Left hindlimb (tissue), 1 donor: ENCODE measurements around the gene FGD2.
A peak's percentile ranks its signal among the peaks of the same experiment; 100 is the strongest.

Experiments used
- DNase-seq: peaks from one replicate; pipeline ENCODE4 v3.0.0-alpha.2; 2018

FGD2 gene

DNA sequence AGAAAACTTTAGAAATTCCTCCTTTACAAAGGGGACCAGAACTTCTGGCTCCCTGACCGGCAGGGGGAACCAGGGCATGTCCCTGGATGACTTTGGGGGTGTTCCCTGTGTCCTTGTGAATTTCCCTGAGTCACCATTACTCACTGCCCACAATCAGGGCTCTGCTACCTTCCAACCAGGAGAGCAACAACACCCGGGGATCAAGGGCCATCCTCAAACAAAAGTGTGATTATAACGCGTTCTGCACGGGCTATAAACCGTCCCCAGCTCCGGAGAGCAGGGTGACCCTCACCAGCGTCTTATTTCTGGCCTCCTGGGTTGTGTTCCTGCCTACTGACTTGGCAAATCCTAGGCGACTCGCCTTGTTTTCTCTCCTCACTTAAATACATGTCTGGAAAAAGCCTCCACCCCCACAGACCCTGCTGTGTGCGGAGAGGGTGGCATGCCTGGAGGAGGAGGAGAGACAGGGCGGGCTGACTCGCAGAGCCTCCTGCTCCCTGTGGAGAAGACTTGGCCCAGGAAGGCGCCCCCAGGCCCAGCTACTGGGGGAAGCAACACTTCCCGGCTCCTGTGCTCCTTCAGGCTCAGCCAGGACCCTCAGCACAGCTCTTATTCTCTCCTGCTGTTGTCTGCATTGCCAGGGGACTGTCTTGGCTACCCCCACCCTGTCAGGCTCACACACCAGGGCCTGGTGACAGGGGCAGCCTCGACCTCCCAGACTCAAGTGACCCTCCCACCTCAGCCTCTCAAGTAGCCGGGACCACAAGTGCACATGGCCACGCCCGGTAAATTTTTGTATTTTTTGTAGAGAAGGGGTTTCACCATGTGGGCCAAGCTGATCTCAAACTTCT is 54.1 kb downstream of the FGD2 start:
- peak; percentile 74 for DNase-seq

- DNase-seq, result no peak
These were observed 54.7 kb downstream of the FGD2 start for GRCh38 chr6:37060195-37060559.

- no peak for DNase-seq
These were observed 55.8 kb downstream of the FGD2 start for GRCh38 chr6:37061157-37061804.

GRCh38 chr6:37062424-37062823 is 57.0 kb downstream of the FGD2 start:
- no peak for DNase-seq

DNA sequence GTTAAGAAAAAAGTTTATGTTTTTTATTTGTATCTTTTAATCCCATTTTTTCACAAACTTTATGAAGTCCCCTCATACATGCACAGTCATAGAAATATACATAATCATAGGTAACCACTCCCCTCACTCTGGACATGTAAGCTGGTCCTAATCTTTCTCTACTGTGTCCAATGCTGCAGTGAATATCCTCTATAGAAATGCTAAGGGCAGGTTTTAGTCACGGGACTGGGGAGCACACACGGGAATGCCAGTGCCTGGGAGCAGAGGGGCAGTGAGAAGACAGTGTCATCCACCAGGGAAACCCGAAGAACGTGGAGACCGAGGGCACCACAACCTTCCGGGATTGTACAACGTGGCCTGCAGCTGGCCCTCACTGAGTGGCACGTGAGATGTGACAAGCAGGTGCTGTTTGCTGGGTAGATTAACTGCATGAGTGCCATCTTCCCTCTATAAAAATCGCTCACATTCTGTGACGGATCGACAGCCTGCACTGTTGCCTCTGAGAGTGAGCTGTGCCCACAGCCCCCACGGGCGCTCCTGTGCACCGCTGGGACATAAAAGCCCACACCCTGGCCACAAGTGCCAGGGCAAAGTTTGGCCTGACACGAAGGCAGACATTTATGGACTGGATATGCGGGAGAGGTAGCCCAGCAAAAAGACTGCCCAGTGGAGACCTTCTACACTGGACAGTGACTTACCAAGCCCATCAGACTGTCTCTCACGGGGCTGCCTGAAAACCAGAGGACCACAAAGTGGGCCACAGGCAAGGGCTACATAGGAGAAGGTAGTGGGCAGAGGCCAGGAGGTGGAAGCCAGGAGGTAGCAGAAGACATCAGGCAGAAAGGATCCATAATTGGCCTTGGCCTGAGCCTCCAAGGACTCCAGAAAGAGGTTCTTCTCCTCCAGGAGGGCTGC is 63.2 kb downstream of the FGD2 start:
- no peak for DNase-seq

GRCh38 chr6:37069639-37070038 is 64.2 kb downstream of the FGD2 start:
- DNase-seq, result no peak

DNA sequence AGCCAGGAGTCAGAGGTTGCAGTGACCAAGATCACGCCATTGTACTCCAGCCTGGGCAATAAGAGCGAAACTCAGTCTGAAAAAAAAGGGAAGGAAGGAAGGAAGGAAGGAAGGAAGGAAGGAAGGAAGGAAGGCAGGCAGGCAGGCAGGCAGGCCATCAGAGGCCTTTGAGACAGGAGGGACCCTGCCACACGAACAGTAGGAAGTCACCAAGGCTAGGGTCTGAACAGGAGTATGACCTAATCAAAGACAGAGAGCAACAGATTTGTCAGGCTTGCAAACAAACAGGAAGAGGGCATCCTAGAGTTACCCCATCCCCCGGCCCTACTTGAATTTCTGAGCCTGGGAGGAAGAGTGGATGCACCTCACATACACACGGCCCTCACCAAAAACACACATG is 67.1 kb downstream of the FGD2 start:
- no peak for DNase-seq

GRCh38 chr6:37074053-37074827 is 68.8 kb downstream of the FGD2 start:
- no peak for DNase-seq

DNA sequence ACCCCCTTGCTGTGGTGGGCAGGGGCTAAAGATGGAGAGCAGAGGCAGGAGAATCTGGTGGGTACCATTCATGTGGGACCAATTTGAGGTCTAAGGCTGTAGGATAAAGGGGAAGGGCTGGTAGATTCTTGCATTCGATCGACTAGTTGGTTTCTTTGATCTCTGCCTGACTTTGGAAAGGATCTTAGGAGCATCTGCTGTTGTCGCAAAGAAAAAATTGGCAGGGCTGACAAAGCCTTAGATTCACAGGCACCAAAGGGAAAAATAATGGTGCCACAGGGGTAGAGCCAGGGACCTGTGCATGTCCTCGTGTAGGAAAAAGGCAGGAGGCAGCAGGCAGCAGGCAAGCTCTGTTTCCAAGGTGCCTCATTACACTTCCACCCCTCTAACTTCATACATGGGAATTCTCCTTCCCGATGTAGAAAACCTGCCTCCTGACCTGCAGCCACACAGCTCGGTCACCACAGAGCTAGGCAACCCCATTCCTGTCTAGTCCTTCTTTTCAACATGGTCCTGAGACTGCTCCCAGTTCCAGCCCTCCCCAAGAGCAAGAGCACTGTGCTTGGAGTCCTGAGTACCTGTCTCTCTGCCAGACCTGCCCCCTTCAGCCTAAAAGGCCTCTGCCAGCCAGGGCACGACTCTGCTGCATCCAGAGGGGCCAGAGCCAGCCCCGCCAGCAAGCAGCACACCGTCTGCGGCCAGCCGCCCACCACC is 71.9 kb downstream of the FGD2 start:
- DNase-seq, result no peak

- peak; percentile 94 for DNase-seq
These were observed 72.4 kb downstream of the FGD2 start for GRCh38 chr6:37077905-37078296.
